HuH-7 (cell line): Measurements from ENCODE around the gene CPXCR1.
"Not testable (repeated sequence)": the region's sequence is repeated elsewhere in the genome, so short reads cannot be mapped to it uniquely, and the experiment has no call there.

ENCODE experiments used
- DNase-seq: peaks from one replicate; pipeline ENCODE4 v3.0.0; 2011; ENCODE audit warnings: low spot score

The CPXCR1 gene

GRCh38 chrX:88746925-88747324 lies at the start of gene CPXCR1:
Gene CPXCR1 (plus strand): TSS chrX:88747225. CDS start chrX:88753415, 6,190 bp downstream.
- DNase-seq = no peak

DNA sequence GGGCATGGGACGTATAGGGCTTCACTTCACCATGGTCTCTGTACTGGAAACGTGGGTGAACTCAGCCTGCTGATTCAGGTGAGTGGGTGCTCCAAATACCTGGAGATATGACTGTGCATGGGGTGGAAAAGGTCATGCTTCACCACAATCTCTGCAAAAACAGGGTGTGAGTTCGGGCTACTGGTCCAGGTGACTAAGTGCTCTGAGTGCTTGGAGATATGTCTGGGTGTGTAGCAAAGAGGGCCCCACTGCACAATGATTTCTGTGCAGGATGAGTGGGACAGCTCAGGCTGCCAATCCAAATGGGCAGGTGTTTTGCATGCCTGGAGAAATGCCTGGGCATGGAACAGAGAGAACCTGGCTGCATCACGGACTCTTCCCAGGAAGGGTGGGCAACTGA lies 11.2 kb upstream of the CPXCR1 start:
- no peak for DNase-seq

DNA sequence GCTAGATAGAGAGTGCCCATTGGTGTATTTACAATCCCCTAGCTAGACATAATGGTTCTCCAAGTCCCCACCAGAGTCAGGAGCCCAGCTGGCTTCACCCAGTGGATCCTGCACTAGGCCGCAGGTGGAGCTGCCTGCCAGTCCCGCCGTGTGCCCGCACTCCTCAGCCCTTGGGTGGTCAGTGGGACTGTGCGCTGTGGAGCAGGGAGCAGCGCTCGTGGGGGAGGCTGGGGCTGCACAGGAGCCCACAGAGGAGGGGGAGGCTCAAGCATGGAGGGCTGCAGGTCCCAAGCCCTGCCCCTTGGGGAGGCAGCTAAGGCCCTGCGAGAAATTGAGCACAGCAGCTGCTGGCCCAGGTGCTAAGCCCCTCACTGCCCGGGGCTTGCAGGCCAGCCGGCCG lies 810 bp upstream of the CPXCR1 start:
- not testable (repeated sequence) for DNase-seq

- DNase-seq = not testable (repeated sequence)
Observed at GRCh38 chrX:88752339-88752738, 5.3 kb downstream of the CPXCR1 start.

DNA sequence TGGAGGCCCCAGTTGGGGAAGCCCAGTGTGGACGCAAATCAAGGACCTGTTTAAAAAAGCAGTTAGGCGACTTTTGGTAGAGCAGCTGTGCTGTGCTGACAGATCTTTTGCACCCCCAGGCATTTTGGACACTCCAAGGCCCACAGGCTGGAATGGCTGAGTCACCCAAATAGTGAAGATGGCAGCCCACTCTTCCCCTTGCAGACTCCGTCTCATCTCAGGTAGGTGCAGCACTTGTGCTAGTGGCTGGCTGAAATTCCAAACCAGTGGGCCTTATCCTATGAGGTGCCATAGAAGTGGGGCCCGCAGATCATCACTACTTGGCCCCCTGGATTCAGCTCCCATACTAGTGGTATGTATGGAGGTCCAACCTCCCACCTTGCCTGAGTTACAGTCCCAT lies 42.8 kb downstream of the CPXCR1 start:
- DNase-seq = no peak
